Neural crest cell (in vitro differentiated cells): ENCODE data around the gene EPHA5. TPM values are rescaled to one million over a fixed set of nuclear protein-coding genes. Genes with fewer than 3 reads are reported as not detected.

Experiments
- DNase-seq: peaks from one replicate; pipeline ENCODE4 v3.0.0; 2021; ENCODE audit warnings: low read depth, mixed read lengths, low spot score
- H3K27ac Mint-ChIP-seq: one replicate; pipeline ENCODE4 v1.8.0; 2021; ENCODE audit warnings: mild to moderate bottlenecking, mixed read lengths; ENCODE audit not compliant: unreplicated experiment
- H3K27me3 Mint-ChIP-seq: 2 replicates; pipeline ENCODE4 v1.8.0; 2021; ENCODE audit warnings: low read depth, mild to moderate bottlenecking, mixed read lengths
- H3K36me3 Mint-ChIP-seq: 2 replicates; pipeline ENCODE4 v1.8.0; 2021; ENCODE audit warnings: low read depth, mild to moderate bottlenecking, mixed read lengths
- H3K4me1 Mint-ChIP-seq: 2 replicates; pipeline ENCODE4 v1.8.0; 2021; ENCODE audit warnings: mixed read lengths
- H3K4me3 Mint-ChIP-seq: one replicate; pipeline ENCODE4 v1.8.0; 2021; ENCODE audit warnings: mild to moderate bottlenecking, mixed read lengths
- H3K9me3 Mint-ChIP-seq: 2 replicates; pipeline ENCODE4 v1.8.0; 2021; ENCODE audit warnings: mixed read lengths
- total RNA-seq: library from RNA; stranded (reverse); gene quantifications from 2 replicates; pipeline ENCODE4 v1.2.1, GENCODE V29; 2021
- TF ChIP-seq, protein P1 (sequence below): fragments of 200-600 bp; sonication (generic); conservative IDR thresholded peaks from 2 replicates; pipeline ENCODE4 v1.5.0; 2021; ENCODE audit warnings: antibody characterized with exemption, mild to moderate bottlenecking

The EPHA5 gene
- total RNA-seq, 1 donor from 2014 or later, result 0.07 TPM

DNA sequence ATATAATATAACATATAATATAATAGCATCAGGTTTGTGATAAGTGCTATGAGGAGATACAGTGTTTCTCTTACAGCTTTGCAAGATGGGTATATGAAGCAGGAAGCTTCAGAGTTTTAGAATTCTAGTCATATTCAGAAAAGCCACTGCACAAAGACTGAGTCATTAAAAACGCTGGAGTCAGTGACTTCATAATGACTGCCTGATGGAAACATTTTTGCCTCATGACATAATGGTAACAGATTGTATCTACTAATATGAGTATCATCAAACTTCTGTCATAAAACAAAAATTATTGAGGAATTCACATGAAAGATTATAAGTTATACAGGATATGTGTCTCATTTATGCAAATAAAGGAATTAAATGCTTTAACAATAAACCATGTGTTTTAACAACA lies 46.8 kb downstream of the EPHA5 start:
- DNase-seq, result no peak
- Mint-ChIP-seq H3K4me3 (no peak overlapping the region), H3K4me1 (no peaks in the 10 kb centered on the region), H3K36me3 (no peaks in the 10 kb centered on the region), H3K9me3 (no peaks in the 10 kb centered on the region), H3K27me3 (no peaks in the 10 kb centered on the region), H3K27ac (no peak overlapping the region)
- TF ChIP-seq, protein P1, sequence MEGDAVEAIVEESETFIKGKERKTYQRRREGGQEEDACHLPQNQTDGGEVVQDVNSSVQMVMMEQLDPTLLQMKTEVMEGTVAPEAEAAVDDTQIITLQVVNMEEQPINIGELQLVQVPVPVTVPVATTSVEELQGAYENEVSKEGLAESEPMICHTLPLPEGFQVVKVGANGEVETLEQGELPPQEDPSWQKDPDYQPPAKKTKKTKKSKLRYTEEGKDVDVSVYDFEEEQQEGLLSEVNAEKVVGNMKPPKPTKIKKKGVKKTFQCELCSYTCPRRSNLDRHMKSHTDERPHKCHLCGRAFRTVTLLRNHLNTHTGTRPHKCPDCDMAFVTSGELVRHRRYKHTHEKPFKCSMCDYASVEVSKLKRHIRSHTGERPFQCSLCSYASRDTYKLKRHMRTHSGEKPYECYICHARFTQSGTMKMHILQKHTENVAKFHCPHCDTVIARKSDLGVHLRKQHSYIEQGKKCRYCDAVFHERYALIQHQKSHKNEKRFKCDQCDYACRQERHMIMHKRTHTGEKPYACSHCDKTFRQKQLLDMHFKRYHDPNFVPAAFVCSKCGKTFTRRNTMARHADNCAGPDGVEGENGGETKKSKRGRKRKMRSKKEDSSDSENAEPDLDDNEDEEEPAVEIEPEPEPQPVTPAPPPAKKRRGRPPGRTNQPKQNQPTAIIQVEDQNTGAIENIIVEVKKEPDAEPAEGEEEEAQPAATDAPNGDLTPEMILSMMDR, result no peak

DNA sequence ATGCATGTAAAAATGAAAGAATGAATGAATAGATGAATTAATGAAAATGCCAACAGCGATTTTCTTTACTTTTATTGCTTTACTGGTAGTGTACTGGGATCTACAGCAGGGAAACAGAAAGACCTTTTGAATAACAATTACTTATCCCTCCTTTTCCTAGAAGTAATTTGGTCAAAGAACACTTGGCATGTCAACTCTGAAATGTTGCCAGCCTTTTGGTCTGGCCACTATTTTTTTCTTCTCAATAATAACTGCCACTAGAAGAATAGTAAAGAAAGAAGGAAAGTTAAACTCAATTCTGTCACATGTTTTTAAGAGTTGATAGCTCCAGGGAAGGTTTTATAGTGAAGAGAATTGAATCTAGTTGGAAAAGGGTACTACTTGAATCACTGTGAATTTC lies 52.9 kb downstream of the EPHA5 start:
- H3K9me3 Mint-ChIP-seq, result no peaks in the 10 kb centered on the region
- H3K4me1 Mint-ChIP-seq, result no peaks in the 10 kb centered on the region
- H3K27ac Mint-ChIP-seq, result no peak overlapping the region
- TF ChIP-seq, protein P1, result no peak
- no peak for DNase-seq
- no peaks in the 10 kb centered on the region for H3K36me3 Mint-ChIP-seq
- no peak overlapping the region for H3K4me3 Mint-ChIP-seq
- no peaks in the 10 kb centered on the region for H3K27me3 Mint-ChIP-seq

- Mint-ChIP-seq H3K9me3 (no peaks in the 10 kb centered on the region), H3K27ac (no peak overlapping the region), H3K36me3 (no peaks in the 10 kb centered on the region), H3K4me1 (peaks cover 7% of the 10 kb centered on the region), H3K4me3 (no peak overlapping the region), H3K27me3 (no peaks in the 10 kb centered on the region)
- DNase-seq, result no peak
- TF ChIP-seq, protein P1, result no peak
These were observed 65.8 kb downstream of the EPHA5 start for GRCh38 chr4:65604515-65604914.

- Mint-ChIP-seq H3K36me3 (no peaks in the 10 kb centered on the region), H3K9me3 (no peaks in the 10 kb centered on the region), H3K27me3 (no peaks in the 10 kb centered on the region), H3K27ac (no peak overlapping the region), H3K4me1 (peaks cover 7% of the 10 kb centered on the region), H3K4me3 (no peak overlapping the region)
- TF ChIP-seq, protein P1, result no peak
- no peak for DNase-seq
These were observed 69.6 kb downstream of the EPHA5 start for GRCh38 chr4:65600656-65601055.

GRCh38 chr4:65599340-65599739 lies 70.9 kb downstream of the EPHA5 start:
- Mint-ChIP-seq H3K27me3 (no peaks in the 10 kb centered on the region), H3K4me1 (peaks cover 7% of the 10 kb centered on the region), H3K4me3 (no peak overlapping the region), H3K36me3 (no peaks in the 10 kb centered on the region), H3K9me3 (no peaks in the 10 kb centered on the region), H3K27ac (no peak overlapping the region)
- no peak for DNase-seq
- TF ChIP-seq, protein P1, result no peak

- no peak for DNase-seq
- Mint-ChIP-seq H3K4me3 (no peak overlapping the region), H3K4me1 (peaks cover 7% of the 10 kb centered on the region), H3K9me3 (no peaks in the 10 kb centered on the region), H3K27me3 (no peaks in the 10 kb centered on the region), H3K36me3 (no peaks in the 10 kb centered on the region), H3K27ac (no peak overlapping the region)
- TF ChIP-seq, protein P1, result no peak
These were observed 72.6 kb downstream of the EPHA5 start for GRCh38 chr4:65597697-65598096.
